GM23338 (cell line): ENCODE data around the gene CACNA1H. TPM values are rescaled to one million over a fixed set of nuclear protein-coding genes. Genes with fewer than 3 reads are reported as not detected.

Experiments used
- ATAC-seq: fragments of 200-7000 bp; cut with Tn5 transposase; 3 replicates; pipeline ENCODE4 v1.9.1; 2020
- DNase-seq: peaks from one replicate; pipeline ENCODE4 v3.0.0-alpha.2; 2015; ENCODE audit warnings: low spot score
- H2AFZ ChIP-seq: fragments of 200-600 bp; sonication (generic); 2 replicates; pipeline ENCODE4 v1.8.0; 2016; ENCODE audit warnings: antibody characterized with exemption, mild to moderate bottlenecking, moderate library complexity
- H3F3A ChIP-seq: fragments of 200-600 bp; sonication (generic); replicated peaks from 2 replicates; pipeline ENCODE4 v1.8.0; 2017; ENCODE audit warnings: antibody characterized with exemption, mixed run types, low read depth
- H3K27ac ChIP-seq: fragments of 200-600 bp; sonication (generic); 2 replicates; pipeline ENCODE4 v1.6.1; 2016; ENCODE audit warnings: low read depth
- H3K27me3 ChIP-seq: fragments of 200-600 bp; sonication (generic); 2 replicates; pipeline ENCODE4 v1.8.0; 2016; ENCODE audit warnings: mild to moderate bottlenecking, mixed run types, moderate library complexity; ENCODE audit not compliant: insufficient read depth
- H3K36me3 ChIP-seq: fragments of 200-600 bp; sonication (generic); 2 replicates; pipeline ENCODE4 v1.8.0; 2016; ENCODE audit warnings: mild to moderate bottlenecking; ENCODE audit not compliant: insufficient read depth
- H3K4me1 ChIP-seq: fragments of 200-600 bp; sonication (generic); 2 replicates; pipeline ENCODE4 v1.8.0; 2016; ENCODE audit warnings: mild to moderate bottlenecking, moderate library complexity; ENCODE audit not compliant: insufficient read depth
- H3K4me2 ChIP-seq: fragments of 200-600 bp; sonication (generic); 2 replicates; pipeline ENCODE4 v1.7.1; 2017; ENCODE audit warnings: mixed run types
- H3K4me3 ChIP-seq: fragments of 200-600 bp; sonication (generic); 2 replicates; pipeline ENCODE4 v1.6.1; 2016; ENCODE audit warnings: mixed run types
- H3K79me2 ChIP-seq: fragments of 200-600 bp; sonication (generic); replicated peaks from 2 replicates; pipeline ENCODE4 v1.8.0; 2017; ENCODE audit warnings: mild to moderate bottlenecking; ENCODE audit not compliant: insufficient read depth
- H3K9me2 ChIP-seq: fragments of 200-600 bp; sonication (generic); 2 replicates; pipeline ENCODE4 v1.8.0; 2017; ENCODE audit not compliant: insufficient read depth
- H4K20me1 ChIP-seq: fragments of 200-600 bp; sonication (generic); replicated peaks from 2 replicates; pipeline ENCODE4 v1.8.0; 2017; ENCODE audit warnings: mild to moderate bottlenecking; ENCODE audit not compliant: insufficient read depth
- H3K27ac Mint-ChIP-seq: 2 replicates; pipeline ENCODE4 v1.8.0; 2020; ENCODE audit warnings: inconsistent platforms, mild to moderate bottlenecking, moderate library complexity, mixed read lengths
- H3K27me3 Mint-ChIP-seq: 3 replicates; pipeline ENCODE4 v1.8.0; 2022; ENCODE audit warnings: low read depth, mild to moderate bottlenecking, moderate library complexity, mixed read lengths, inconsistent platforms; ENCODE audit not compliant: insufficient read depth, poor library complexity
- H3K36me3 Mint-ChIP-seq: 3 replicates; pipeline ENCODE4 v1.8.0; 2021; ENCODE audit warnings: low read depth, mild to moderate bottlenecking, inconsistent platforms, moderate library complexity, mixed read lengths
- H3K4me1 Mint-ChIP-seq: 3 replicates; pipeline ENCODE4 v1.8.0; 2020; ENCODE audit warnings: mild to moderate bottlenecking, inconsistent platforms, mixed read lengths
- H3K4me3 Mint-ChIP-seq: 3 replicates; pipeline ENCODE4 v1.8.0; 2021; ENCODE audit warnings: moderate library complexity, mild to moderate bottlenecking, inconsistent platforms, mixed read lengths
- H3K9me3 Mint-ChIP-seq: 3 replicates; pipeline ENCODE4 v1.8.0; 2020; ENCODE audit warnings: moderate library complexity, mild to moderate bottlenecking, inconsistent platforms, mixed read lengths
- CREB1 ChIP-seq: fragments of 250-450 bp; sonication (Bioruptor Pico); IDR thresholded peaks from 2 replicates; pipeline ENCODE4 v1.5.0; 2020; ENCODE audit warnings: low read depth, mild to moderate bottlenecking, moderate library complexity
- CTCF ChIP-seq, 2 experiments: fragments of 200-600 bp in 1 of 2; sonication (generic) in 1 of 2; conservative IDR thresholded peaks; 2 replicates each; pipeline versions ENCODE4 v1.5.1 to v1.6.1; 2016 to 2017; ENCODE audit warnings: antibody characterized with exemption in 2 of 2, low read depth in 2 of 2, mild to moderate bottlenecking in 2 of 2, moderate library complexity in 1 of 2
- EZH2 ChIP-seq: fragments of 200-600 bp; sonication (generic); IDR thresholded peaks from one replicate; pipeline ENCODE4 v1.8.0; 2017; ENCODE audit warnings: antibody characterized with exemption, mild to moderate bottlenecking, low read depth; ENCODE audit not compliant: unreplicated experiment
- EZH2phosphoT487 ChIP-seq: fragments of 200-600 bp; sonication (generic); IDR thresholded peaks from one replicate; pipeline ENCODE4 v1.8.1; 2018; ENCODE audit warnings: antibody characterized with exemption; ENCODE audit not compliant: unreplicated experiment
- JUNB ChIP-seq: IDR thresholded peaks from one replicate; pipeline ENCODE4 v1.6.1; 2016; ENCODE audit warnings: antibody characterized with exemption; ENCODE audit not compliant: unreplicated experiment
- NANOG ChIP-seq: IDR thresholded peaks from 2 replicates; pipeline ENCODE4 v1.6.1; 2016; ENCODE audit warnings: antibody characterized with exemption, borderline replicate concordance
- POLR2AphosphoS5 ChIP-seq: IDR thresholded peaks from 2 replicates; pipeline ENCODE4 v1.6.1; 2016; ENCODE audit warnings: antibody characterized with exemption, low read depth
- STAT1 ChIP-seq: IDR thresholded peaks from one replicate; pipeline ENCODE4 v1.6.1; 2016; ENCODE audit warnings: antibody characterized with exemption; ENCODE audit not compliant: unreplicated experiment
- ZNF114 ChIP-seq: fragments of 250-450 bp; sonication (Bioruptor Pico); IDR thresholded peaks from 2 replicates; pipeline ENCODE4 v1.5.0; 2020; ENCODE audit warnings: mild to moderate bottlenecking, moderate library complexity
- ZNF331 ChIP-seq: fragments of 250-450 bp; sonication (Bioruptor Pico); IDR thresholded peaks from 2 replicates; pipeline ENCODE4 v1.5.0; 2020; ENCODE audit warnings: low read depth, mild to moderate bottlenecking, moderate library complexity
- ZNF462 ChIP-seq: fragments of 250-450 bp; sonication (Bioruptor Pico); IDR thresholded peaks from 2 replicates; pipeline ENCODE4 v1.5.0; 2020; ENCODE audit warnings: mild to moderate bottlenecking, moderate library complexity
- polyA plus RNA-seq: library from polyadenylated mRNA; unstranded; fragments of >200 nt; fragmentation: Nextera tagmentation; extraction: Ambion mirVana; gene quantifications from 2 replicates; pipeline ENCODE4 v1.2.1, GENCODE V29; 2016
- total RNA-seq: library from RNA; depleted of rRNA; stranded (reverse); fragments of >200 nt; shearing (Covaris generic); gene quantifications from 2 replicates; pipeline ENCODE4 v1.2.3, GENCODE V29; 2014
- TF ChIP-seq, protein P1 (sequence below): IDR thresholded peaks from one replicate; pipeline ENCODE4 v1.6.1; 2018; ENCODE audit warnings: antibody characterized with exemption; ENCODE audit not compliant: unreplicated experiment
- TF ChIP-seq, protein P2 (sequence below): IDR thresholded peaks from 2 replicates; pipeline ENCODE4 v1.6.1; 2016; ENCODE audit warnings: antibody characterized with exemption

CACNA1H gene
- total and polyA plus RNA-seq, 2 experiments from 2014 or later = 3.5 to 43.3 TPM

DNA sequence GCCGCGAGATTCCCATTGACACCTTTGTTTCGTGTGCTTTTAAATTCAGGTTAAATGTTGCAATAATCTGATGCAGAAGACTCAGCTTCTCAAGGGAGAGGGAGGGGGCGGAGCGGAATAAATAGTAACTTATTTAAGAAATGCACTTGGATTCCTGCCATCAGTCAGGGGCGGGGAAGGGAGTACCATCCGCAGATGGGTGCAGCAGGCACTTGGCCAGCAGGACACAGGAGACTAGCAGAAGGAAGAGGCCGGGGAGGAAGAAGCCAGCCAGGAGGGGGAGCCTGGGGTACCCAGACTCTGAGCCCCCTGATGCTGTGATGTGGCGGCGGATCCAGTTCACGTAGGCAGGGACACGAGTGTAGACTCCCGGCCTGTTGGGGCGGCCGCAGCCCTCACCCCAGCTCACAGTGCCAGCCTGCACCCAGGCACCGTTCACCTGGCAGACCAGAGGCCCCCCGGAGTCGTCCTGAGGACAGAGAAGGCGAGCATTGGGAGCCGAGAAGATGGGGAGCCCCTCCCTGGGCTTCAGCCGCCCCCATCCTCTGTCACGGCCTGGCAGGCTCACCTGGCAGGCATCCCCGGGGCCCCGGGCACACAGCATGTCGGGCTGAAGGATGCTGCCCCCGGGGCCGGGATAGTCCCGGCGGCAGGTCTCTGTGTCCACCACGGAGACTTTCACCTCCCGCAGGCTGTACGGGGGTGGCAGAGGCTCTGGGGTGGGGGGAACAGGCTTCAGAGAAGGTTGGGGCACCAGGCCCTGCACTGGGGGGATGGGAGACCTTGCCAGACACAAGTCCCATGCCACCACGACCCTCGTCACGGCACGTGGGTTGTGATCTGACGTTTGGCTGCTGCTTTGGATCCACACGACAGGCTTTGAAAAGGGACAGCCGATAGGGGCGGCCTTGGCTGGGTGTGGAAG is 69.0 kb downstream of the CACNA1H start:
- Mint-ChIP-seq H3K27me3 (peaks cover 19% of the 10 kb centered on the region), H3K9me3 (no peaks in the 10 kb centered on the region), H3K36me3 (no peaks in the 10 kb centered on the region; the same call in 2 of the 3 replicates), H3K4me1 (no peaks in the 10 kb centered on the region), H3K27ac (no peak overlapping the region), H3K4me3 (no peak overlapping the region; the same call in 2 of the 3 replicates)
- Histone ChIP-seq H2AFZ (no peak overlapping the region), H3K4me1 (no peaks in the 10 kb centered on the region), H3K4me3 (no peak overlapping the region), H3K9me2 (no peaks in the 10 kb centered on the region), H3K27me3 (no peaks in the 10 kb centered on the region), H3K4me2 (no peak overlapping the region), H3K79me2 (no peaks in the 10 kb centered on the region), H3F3A (no peaks in the 10 kb centered on the region), H3K36me3 (no peaks in the 10 kb centered on the region), H3K27ac (no peak overlapping the region), H4K20me1 (no peaks in the 10 kb centered on the region; the same call in none of the 2 replicates)
- DNase-seq (no peak), ATAC-seq (no peak)
- no peak for TF ChIP-seq ZNF462 (CRISPR knock-in tag)
- TF ChIP-seq CTCF (conservative IDR thresholded peaks at IDR 0.05; ENCODE audit: low read depth in 2 of 2) = no peak
- TF ChIP-seq, protein P1, sequence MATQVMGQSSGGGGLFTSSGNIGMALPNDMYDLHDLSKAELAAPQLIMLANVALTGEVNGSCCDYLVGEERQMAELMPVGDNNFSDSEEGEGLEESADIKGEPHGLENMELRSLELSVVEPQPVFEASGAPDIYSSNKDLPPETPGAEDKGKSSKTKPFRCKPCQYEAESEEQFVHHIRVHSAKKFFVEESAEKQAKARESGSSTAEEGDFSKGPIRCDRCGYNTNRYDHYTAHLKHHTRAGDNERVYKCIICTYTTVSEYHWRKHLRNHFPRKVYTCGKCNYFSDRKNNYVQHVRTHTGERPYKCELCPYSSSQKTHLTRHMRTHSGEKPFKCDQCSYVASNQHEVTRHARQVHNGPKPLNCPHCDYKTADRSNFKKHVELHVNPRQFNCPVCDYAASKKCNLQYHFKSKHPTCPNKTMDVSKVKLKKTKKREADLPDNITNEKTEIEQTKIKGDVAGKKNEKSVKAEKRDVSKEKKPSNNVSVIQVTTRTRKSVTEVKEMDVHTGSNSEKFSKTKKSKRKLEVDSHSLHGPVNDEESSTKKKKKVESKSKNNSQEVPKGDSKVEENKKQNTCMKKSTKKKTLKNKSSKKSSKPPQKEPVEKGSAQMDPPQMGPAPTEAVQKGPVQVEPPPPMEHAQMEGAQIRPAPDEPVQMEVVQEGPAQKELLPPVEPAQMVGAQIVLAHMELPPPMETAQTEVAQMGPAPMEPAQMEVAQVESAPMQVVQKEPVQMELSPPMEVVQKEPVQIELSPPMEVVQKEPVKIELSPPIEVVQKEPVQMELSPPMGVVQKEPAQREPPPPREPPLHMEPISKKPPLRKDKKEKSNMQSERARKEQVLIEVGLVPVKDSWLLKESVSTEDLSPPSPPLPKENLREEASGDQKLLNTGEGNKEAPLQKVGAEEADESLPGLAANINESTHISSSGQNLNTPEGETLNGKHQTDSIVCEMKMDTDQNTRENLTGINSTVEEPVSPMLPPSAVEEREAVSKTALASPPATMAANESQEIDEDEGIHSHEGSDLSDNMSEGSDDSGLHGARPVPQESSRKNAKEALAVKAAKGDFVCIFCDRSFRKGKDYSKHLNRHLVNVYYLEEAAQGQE = no peak
- no peak for TF ChIP-seq JUNB
- no peak for TF ChIP-seq ZNF331 (CRISPR knock-in tag)
- no peak for TF ChIP-seq POLR2AphosphoS5
- TF ChIP-seq, protein P2, sequence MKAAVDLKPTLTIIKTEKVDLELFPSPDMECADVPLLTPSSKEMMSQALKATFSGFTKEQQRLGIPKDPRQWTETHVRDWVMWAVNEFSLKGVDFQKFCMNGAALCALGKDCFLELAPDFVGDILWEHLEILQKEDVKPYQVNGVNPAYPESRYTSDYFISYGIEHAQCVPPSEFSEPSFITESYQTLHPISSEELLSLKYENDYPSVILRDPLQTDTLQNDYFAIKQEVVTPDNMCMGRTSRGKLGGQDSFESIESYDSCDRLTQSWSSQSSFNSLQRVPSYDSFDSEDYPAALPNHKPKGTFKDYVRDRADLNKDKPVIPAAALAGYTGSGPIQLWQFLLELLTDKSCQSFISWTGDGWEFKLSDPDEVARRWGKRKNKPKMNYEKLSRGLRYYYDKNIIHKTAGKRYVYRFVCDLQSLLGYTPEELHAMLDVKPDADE = no peak
- TF ChIP-seq STAT1 = no peak
- TF ChIP-seq EZH2phosphoT487 = no peak
- no peak for TF ChIP-seq EZH2
- TF ChIP-seq ZNF114 (CRISPR knock-in tag) = no peak
- no peak for TF ChIP-seq NANOG
- TF ChIP-seq CREB1 (CRISPR knock-in tag) = no peak
